Measurements from ENCODE around the gene F11R. TPM values are rescaled to one million over a fixed set of nuclear protein-coding genes. Genes with fewer than 3 reads are reported as not detected.
A peak's percentile ranks its signal among the peaks of the same experiment; 100 is the strongest.

Gene F11R
- total and polyA plus RNA-seq, 10 of the 15 experiments (the other 5 are each of a cell fraction or from before 2014, with no cell fraction given) = 15.3 to 80.9 (median 24.3) TPM

- no peak for TF ChIP-seq PAX8 (IDR thresholded peaks at IDR 0.05)
- no peak for TF ChIP-seq MEF2A (IDR thresholded peaks at IDR 0.05; ENCODE audit: insufficient read depth, low read depth, low read length)
- TF ChIP-seq SREBF2 (IDR thresholded peaks at IDR 0.05; ENCODE audit: low read length) = no peak
- TF ChIP-seq, protein P1, sequence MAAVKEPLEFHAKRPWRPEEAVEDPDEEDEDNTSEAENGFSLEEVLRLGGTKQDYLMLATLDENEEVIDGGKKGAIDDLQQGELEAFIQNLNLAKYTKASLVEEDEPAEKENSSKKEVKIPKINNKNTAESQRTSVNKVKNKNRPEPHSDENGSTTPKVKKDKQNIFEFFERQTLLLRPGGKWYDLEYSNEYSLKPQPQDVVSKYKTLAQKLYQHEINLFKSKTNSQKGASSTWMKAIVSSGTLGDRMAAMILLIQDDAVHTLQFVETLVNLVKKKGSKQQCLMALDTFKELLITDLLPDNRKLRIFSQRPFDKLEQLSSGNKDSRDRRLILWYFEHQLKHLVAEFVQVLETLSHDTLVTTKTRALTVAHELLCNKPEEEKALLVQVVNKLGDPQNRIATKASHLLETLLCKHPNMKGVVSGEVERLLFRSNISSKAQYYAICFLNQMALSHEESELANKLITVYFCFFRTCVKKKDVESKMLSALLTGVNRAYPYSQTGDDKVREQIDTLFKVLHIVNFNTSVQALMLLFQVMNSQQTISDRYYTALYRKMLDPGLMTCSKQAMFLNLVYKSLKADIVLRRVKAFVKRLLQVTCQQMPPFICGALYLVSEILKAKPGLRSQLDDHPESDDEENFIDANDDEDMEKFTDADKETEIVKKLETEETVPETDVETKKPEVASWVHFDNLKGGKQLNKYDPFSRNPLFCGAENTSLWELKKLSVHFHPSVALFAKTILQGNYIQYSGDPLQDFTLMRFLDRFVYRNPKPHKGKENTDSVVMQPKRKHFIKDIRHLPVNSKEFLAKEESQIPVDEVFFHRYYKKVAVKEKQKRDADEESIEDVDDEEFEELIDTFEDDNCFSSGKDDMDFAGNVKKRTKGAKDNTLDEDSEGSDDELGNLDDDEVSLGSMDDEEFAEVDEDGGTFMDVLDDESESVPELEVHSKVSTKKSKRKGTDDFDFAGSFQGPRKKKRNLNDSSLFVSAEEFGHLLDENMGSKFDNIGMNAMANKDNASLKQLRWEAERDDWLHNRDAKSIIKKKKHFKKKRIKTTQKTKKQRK (IDR thresholded peaks at IDR 0.05; ENCODE audit: low read depth, low read length) = no peak
- TF ChIP-seq NR2C1 (IDR thresholded peaks at IDR 0.05) = 0 out of 2 replicates have a peak, but pooled peaks have one; percentile 43
- TF ChIP-seq TCF12 (IDR thresholded peaks at IDR 0.05; ENCODE audit: low read depth, low read length) = peak; percentile 98
- no peak for TF ChIP-seq IRF4 (IDR thresholded peaks at IDR 0.05; ENCODE audit: low read depth, low read length)
- TF ChIP-seq, protein P2, sequence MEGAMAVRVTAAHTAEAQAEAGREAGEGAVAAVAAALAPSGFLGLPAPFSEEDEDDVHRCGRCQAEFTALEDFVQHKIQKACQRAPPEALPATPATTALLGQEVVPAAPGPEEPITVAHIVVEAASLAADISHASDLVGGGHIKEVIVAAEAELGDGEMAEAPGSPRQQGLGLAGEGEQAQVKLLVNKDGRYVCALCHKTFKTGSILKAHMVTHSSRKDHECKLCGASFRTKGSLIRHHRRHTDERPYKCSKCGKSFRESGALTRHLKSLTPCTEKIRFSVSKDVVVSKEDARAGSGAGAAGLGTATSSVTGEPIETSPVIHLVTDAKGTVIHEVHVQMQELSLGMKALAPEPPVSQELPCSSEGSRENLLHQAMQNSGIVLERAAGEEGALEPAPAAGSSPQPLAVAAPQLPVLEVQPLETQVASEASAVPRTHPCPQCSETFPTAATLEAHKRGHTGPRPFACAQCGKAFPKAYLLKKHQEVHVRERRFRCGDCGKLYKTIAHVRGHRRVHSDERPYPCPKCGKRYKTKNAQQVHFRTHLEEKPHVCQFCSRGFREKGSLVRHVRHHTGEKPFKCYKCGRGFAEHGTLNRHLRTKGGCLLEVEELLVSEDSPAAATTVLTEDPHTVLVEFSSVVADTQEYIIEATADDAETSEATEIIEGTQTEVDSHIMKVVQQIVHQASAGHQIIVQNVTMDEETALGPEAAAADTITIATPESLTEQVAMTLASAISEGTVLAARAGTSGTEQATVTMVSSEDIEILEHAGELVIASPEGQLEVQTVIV (IDR thresholded peaks at IDR 0.05; ENCODE audit: borderline replicate concordance, partially characterized antibody) = no peak
- TF ChIP-seq POLR2AphosphoS5 (IDR thresholded peaks at IDR 0.05; ENCODE audit: low read length) = peak; percentile 77
- TF ChIP-seq GATAD2B (conservative IDR thresholded peaks at IDR 0.05; ENCODE audit: low read depth) = peak; percentile 78
- TF ChIP-seq, protein P3, sequence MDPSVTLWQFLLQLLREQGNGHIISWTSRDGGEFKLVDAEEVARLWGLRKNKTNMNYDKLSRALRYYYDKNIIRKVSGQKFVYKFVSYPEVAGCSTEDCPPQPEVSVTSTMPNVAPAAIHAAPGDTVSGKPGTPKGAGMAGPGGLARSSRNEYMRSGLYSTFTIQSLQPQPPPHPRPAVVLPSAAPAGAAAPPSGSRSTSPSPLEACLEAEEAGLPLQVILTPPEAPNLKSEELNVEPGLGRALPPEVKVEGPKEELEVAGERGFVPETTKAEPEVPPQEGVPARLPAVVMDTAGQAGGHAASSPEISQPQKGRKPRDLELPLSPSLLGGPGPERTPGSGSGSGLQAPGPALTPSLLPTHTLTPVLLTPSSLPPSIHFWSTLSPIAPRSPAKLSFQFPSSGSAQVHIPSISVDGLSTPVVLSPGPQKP (IDR thresholded peaks at IDR 0.05; ENCODE audit: low read depth, low read length) = peak; percentile 87
- TF ChIP-seq ASH2L (IDR thresholded peaks at IDR 0.05; ENCODE audit: borderline replicate concordance, low read depth) = no peak
- TF ChIP-seq SREBF1 (IDR thresholded peaks at IDR 0.05; ENCODE audit: low read length) = no peak
- peak; percentile 95 for TF ChIP-seq TCF3 (IDR thresholded peaks at IDR 0.05; ENCODE audit: borderline replicate concordance, insufficient read depth, low read depth, low read length)
- no peak for TF ChIP-seq FOS (IDR thresholded peaks at IDR 0.05; ENCODE audit: borderline replicate concordance, extremely low read depth, insufficient read length)
- TF ChIP-seq KDM1A (IDR thresholded peaks at IDR 0.05; ENCODE audit: borderline replicate concordance) = no peak
- TF ChIP-seq, protein P4, sequence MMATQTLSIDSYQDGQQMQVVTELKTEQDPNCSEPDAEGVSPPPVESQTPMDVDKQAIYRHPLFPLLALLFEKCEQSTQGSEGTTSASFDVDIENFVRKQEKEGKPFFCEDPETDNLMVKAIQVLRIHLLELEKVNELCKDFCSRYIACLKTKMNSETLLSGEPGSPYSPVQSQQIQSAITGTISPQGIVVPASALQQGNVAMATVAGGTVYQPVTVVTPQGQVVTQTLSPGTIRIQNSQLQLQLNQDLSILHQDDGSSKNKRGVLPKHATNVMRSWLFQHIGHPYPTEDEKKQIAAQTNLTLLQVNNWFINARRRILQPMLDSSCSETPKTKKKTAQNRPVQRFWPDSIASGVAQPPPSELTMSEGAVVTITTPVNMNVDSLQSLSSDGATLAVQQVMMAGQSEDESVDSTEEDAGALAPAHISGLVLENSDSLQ (IDR thresholded peaks at IDR 0.05) = no peak
- TF ChIP-seq IKZF1 (conservative IDR thresholded peaks at IDR 0.05) = no peak; the same call in none of the 2 replicates
- TF ChIP-seq NR2F1 (conservative IDR thresholded peaks at IDR 0.05) = no peak
- TF ChIP-seq ZSCAN29 (IDR thresholded peaks at IDR 0.05) = no peak
- TF ChIP-seq CBFB (IDR thresholded peaks at IDR 0.05; ENCODE audit: low read depth) = peak; percentile 60; the same call in 1 of the 2 replicates
- no peak for TF ChIP-seq SMAD1 (IDR thresholded peaks at IDR 0.05; ENCODE audit: low read depth, partially characterized antibody)
- TF ChIP-seq SMARCA5 (IDR thresholded peaks at IDR 0.05) = no peak
These were observed 17.7 kb upstream of the F11R start, which contains the start of gene TSTD1 (continued) for GRCh38 chr1:161038523-161039153.

All from GM12878 (cell line).